ENCODE data around the gene RIPOR2. TPM values are rescaled to one million over a fixed set of nuclear protein-coding genes. Genes with fewer than 3 reads are reported as not detected.
A peak's percentile ranks its signal among the peaks of the same experiment; 100 is the strongest.

RIPOR2 gene
- total and polyA plus RNA-seq, 10 of the 15 experiments (the other 5 are each of a cell fraction or from before 2014, with no cell fraction given) = 22.2 to 48.2 (median 34.7) TPM

DNA sequence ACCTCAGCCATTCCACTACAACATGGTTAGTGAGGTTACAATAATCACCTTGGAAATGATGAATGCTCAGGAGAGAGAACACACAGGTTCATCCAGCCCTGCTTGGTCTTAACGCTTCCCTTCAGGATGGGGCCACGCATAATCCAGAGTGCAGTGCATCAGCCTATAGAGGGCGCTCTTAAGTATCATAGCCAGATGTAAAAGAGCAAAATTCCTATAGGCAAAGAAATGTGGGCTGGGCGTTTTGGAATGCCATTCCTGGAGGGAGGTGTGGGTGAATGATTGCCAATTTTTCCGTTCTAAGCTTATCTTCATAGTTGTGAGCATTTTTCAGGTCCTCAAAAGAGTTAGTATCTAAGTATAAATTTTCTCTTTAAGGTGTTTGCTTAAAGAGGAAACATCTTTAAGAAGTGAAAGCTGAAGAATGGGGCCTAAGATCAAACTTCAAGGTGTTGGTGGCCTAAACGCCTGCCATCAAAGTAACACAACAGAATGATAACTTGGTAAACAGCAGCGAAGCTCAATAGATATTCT, 1.8 kb downstream of the RIPOR2 start (continued):
- TF ChIP-seq, protein P1, sequence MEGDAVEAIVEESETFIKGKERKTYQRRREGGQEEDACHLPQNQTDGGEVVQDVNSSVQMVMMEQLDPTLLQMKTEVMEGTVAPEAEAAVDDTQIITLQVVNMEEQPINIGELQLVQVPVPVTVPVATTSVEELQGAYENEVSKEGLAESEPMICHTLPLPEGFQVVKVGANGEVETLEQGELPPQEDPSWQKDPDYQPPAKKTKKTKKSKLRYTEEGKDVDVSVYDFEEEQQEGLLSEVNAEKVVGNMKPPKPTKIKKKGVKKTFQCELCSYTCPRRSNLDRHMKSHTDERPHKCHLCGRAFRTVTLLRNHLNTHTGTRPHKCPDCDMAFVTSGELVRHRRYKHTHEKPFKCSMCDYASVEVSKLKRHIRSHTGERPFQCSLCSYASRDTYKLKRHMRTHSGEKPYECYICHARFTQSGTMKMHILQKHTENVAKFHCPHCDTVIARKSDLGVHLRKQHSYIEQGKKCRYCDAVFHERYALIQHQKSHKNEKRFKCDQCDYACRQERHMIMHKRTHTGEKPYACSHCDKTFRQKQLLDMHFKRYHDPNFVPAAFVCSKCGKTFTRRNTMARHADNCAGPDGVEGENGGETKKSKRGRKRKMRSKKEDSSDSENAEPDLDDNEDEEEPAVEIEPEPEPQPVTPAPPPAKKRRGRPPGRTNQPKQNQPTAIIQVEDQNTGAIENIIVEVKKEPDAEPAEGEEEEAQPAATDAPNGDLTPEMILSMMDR (IDR thresholded peaks at IDR 0.05 in 2 of 3, conservative IDR thresholded peaks at IDR 0.05 in 1 of 3; ENCODE audit: control insufficient read depth in 2 of 3, extremely low read depth in 1 of 3, insufficient read depth in 1 of 3, low read depth in 3 of 3, low read length in 3 of 3) = peak; percentile 78 to 95 (median 83)
- TF ChIP-seq TARDBP (IDR thresholded peaks at IDR 0.05; ENCODE audit: borderline replicate concordance) (no peak), CHD4 (IDR thresholded peaks at IDR 0.05) (no peak), SMC3 (IDR thresholded peaks at IDR 0.05; ENCODE audit: borderline replicate concordance, low read length) (peak; percentile 44; the same call in 1 of the 2 replicates), NBN (IDR thresholded peaks at IDR 0.05) (peak; percentile 43; the same call in 1 of the 2 replicates), IKZF2 (IDR thresholded peaks at IDR 0.05) (peak; percentile 97)
- TF ChIP-seq, protein P2, sequence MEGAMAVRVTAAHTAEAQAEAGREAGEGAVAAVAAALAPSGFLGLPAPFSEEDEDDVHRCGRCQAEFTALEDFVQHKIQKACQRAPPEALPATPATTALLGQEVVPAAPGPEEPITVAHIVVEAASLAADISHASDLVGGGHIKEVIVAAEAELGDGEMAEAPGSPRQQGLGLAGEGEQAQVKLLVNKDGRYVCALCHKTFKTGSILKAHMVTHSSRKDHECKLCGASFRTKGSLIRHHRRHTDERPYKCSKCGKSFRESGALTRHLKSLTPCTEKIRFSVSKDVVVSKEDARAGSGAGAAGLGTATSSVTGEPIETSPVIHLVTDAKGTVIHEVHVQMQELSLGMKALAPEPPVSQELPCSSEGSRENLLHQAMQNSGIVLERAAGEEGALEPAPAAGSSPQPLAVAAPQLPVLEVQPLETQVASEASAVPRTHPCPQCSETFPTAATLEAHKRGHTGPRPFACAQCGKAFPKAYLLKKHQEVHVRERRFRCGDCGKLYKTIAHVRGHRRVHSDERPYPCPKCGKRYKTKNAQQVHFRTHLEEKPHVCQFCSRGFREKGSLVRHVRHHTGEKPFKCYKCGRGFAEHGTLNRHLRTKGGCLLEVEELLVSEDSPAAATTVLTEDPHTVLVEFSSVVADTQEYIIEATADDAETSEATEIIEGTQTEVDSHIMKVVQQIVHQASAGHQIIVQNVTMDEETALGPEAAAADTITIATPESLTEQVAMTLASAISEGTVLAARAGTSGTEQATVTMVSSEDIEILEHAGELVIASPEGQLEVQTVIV (IDR thresholded peaks at IDR 0.05; ENCODE audit: borderline replicate concordance, partially characterized antibody) = no peak
- TF ChIP-seq, protein P3, sequence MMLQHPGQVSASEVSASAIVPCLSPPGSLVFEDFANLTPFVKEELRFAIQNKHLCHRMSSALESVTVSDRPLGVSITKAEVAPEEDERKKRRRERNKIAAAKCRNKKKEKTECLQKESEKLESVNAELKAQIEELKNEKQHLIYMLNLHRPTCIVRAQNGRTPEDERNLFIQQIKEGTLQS (IDR thresholded peaks at IDR 0.05; ENCODE audit: borderline replicate concordance, extremely low read depth, low read depth, low read length) = no peak
